ENCODE measurements around the gene TET3. TPM values are rescaled to one million over a fixed set of nuclear protein-coding genes. Genes with fewer than 3 reads are reported as not detected.

TET3 gene
- total RNA-seq, 1 donor from 2014 or later, result 32.8 TPM

DNA sequence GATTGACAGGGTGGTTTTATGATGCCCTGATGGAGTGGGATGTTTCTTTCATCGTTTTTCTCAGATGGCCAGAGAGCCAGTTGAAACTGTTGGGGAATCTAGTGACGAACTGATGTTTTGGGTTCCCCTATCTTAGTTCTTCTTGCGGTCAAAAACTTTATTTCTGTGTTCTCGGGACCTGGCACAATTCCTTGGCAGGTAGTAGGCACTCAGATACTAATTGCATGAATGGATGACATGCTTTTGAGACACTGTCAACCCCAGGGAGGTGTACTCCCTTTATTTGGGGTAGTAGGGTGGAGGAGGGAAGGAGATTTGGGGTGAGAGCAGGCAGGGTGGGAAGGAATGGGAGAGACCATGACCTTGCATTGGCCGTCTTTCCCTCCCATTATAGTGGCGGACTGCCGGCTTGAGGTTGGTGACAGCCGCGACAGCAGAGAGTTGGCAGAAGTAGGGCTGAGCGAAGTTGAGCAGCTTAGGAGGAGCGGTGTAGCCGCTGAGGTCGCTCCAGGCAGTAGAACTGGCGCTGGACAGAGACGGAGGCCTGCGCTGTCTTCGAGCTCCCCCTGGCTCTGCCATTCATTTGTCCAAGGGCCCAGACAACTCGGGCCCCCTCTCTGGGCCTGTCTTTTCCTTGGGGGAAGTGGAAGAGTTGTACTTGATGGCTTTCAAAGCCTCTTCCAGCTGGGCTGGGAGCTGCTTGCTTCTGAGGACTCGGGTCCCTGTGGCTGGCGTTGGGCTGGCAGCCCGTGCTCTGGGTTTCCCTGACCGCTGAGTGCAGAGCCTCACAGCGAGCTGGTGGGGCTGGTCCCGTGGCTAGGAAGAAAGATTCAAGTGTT is 2.6 kb downstream of the TET3 start:
- FAIRE-seq, result no peak
- no peak overlapping the region for H3K27ac ChIP-seq (ENCODE audit: low read depth, low read length)
- peaks cover 16% of the 10 kb centered on the region for H3K4me1 Mint-ChIP-seq (ENCODE audit: low read depth, unreplicated experiment)

DNA sequence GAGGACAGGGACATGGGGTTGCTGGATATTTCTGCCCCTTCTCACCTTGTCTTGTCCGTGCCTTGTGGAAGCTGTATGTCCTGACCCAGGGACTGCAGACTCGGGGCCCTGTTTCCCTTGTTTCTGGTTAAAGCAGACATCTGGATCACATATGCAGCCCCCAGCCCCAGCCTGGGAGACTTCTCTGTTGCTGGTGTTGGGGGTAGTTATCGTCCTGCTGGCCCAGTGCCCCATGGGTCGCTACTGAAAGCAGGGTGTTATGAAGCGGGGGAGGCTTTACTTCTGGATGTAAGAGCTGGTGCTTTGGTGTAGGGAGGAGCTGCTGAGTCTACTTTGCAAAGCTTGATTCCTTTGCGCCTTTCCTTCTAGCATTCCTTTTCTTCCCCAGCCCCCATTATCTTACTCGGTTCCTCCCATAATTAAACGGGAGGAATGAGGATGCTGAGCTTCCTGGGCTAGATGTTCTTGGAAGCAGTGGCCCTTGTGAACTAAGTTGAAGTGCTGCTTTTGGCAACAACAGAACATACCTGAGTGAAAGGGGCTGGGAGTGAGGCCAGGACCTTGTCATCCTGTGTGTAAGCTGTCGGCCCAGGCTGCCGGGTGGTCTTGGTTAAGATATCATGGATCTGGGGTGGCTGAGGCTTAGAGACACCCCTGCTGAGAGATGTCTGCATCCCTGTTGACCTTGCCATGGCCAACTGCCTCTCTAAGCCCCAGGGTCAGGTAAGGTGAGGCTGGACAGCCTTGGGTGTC is 3.4 kb downstream of the TET3 start:
- Mint-ChIP-seq H3K27me3 (ENCODE audit: low read depth, unreplicated experiment) (no peaks in the 10 kb centered on the region), H3K27ac (ENCODE audit: unreplicated experiment) (no peak overlapping the region), H3K4me3 (ENCODE audit: unreplicated experiment) (peak overlapping the region; percentile 65), H3K36me3 (ENCODE audit: low read depth, unreplicated experiment) (peaks cover 9% of the 10 kb centered on the region), H3K9me3 (ENCODE audit: unreplicated experiment) (no peaks in the 10 kb centered on the region), H3K4me1 (ENCODE audit: low read depth, unreplicated experiment) (peaks cover 14% of the 10 kb centered on the region)
- H3K9ac ChIP-seq (ENCODE audit: low read length), result no peak overlapping the region
- H3K4me3 ChIP-seq (ENCODE audit: insufficient read depth, low read depth, low read length), result peak overlapping the region; percentile 34
- H3K27me3 ChIP-seq (ENCODE audit: insufficient read depth, low read length), result no peaks in the 10 kb centered on the region
- peaks cover 21% of the 10 kb centered on the region for H3K4me1 ChIP-seq (ENCODE audit: insufficient read depth, low read length)
- peak overlapping the region; percentile 79 for H3K4me2 ChIP-seq (ENCODE audit: low read length)
- H3K36me3 ChIP-seq (ENCODE audit: insufficient read depth, low read length), result no peaks in the 10 kb centered on the region
- H3K79me2 ChIP-seq (ENCODE audit: insufficient read depth, low read length), result peaks cover 55% of the 10 kb centered on the region
- no peak for DNase-seq (ENCODE audit: low read depth)
- no peak for FAIRE-seq
- H4K20me1 ChIP-seq (ENCODE audit: insufficient read depth, low read length), result peaks cover 45% of the 10 kb centered on the region
- peak overlapping the region; percentile 39 for H2AFZ ChIP-seq (ENCODE audit: low read depth, low read length)
- TF ChIP-seq EZH2 (IDR thresholded peaks at IDR 0.05; ENCODE audit: insufficient read depth, low read length), result no peak
- no peak for TF ChIP-seq CTCF (IDR thresholded peaks at IDR 0.05; ENCODE audit: insufficient read depth, low read depth, low read length)
- H3K9me3 ChIP-seq (ENCODE audit: insufficient read depth, low read depth, low read length), result no peaks in the 10 kb centered on the region
- H3K27ac ChIP-seq (ENCODE audit: low read depth, low read length), result no peak overlapping the region

More for the DNA sequence above, 2.6 kb downstream of the TET3 start:
- Histone ChIP-seq H2AFZ (ENCODE audit: low read depth, low read length) (peak overlapping the region; percentile 39), H3K4me1 (ENCODE audit: insufficient read depth, low read length) (peaks cover 21% of the 10 kb centered on the region), H3K4me3 (ENCODE audit: insufficient read depth, low read depth, low read length) (peak overlapping the region; percentile 34), H3K9ac (ENCODE audit: low read length) (no peak overlapping the region), H3K79me2 (ENCODE audit: insufficient read depth, low read length) (peaks cover 55% of the 10 kb centered on the region), H3K9me3 (ENCODE audit: insufficient read depth, low read depth, low read length) (no peaks in the 10 kb centered on the region), H3K27me3 (ENCODE audit: insufficient read depth, low read length) (peaks cover 2% of the 10 kb centered on the region), H4K20me1 (ENCODE audit: insufficient read depth, low read length) (peaks cover 40% of the 10 kb centered on the region), H3K4me2 (ENCODE audit: low read length) (peak overlapping the region; percentile 79), H3K36me3 (ENCODE audit: insufficient read depth, low read length) (no peaks in the 10 kb centered on the region)
- Mint-ChIP-seq H3K4me3 (ENCODE audit: unreplicated experiment) (peak overlapping the region; percentile 85), H3K27ac (ENCODE audit: unreplicated experiment) (no peak overlapping the region), H3K9me3 (ENCODE audit: unreplicated experiment) (no peaks in the 10 kb centered on the region), H3K36me3 (ENCODE audit: low read depth, unreplicated experiment) (peaks cover 9% of the 10 kb centered on the region), H3K27me3 (ENCODE audit: low read depth, unreplicated experiment) (no peaks in the 10 kb centered on the region)
- TF ChIP-seq EZH2 (IDR thresholded peaks at IDR 0.05; ENCODE audit: insufficient read depth, low read length), result no peak
- no peak for TF ChIP-seq CTCF (IDR thresholded peaks at IDR 0.05; ENCODE audit: insufficient read depth, low read depth, low read length)
- peak; percentile 45 for DNase-seq (ENCODE audit: low read depth)
